Measurements from ENCODE around the gene CCKAR.

DNA sequence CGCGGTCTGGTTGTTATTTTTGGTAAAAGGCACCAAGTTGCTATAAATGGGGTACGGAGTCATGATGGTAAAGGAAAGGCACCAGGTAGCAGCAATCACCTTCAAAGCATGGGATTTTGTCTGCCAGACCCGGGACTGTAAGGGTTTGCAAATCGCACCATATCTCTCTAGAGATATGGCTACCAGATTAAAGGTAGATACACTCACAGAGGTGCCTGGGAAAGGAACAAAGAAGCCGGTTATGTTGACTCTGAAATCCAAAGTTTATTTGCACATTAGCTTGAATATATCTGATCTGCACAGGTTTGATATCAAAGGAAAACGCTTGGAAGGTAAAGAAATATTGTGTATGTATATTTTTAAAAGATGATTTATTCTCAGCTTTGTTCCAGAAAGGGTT lies 4.6 kb downstream of the CCKAR start:
- TF ChIP-seq, protein P1, sequence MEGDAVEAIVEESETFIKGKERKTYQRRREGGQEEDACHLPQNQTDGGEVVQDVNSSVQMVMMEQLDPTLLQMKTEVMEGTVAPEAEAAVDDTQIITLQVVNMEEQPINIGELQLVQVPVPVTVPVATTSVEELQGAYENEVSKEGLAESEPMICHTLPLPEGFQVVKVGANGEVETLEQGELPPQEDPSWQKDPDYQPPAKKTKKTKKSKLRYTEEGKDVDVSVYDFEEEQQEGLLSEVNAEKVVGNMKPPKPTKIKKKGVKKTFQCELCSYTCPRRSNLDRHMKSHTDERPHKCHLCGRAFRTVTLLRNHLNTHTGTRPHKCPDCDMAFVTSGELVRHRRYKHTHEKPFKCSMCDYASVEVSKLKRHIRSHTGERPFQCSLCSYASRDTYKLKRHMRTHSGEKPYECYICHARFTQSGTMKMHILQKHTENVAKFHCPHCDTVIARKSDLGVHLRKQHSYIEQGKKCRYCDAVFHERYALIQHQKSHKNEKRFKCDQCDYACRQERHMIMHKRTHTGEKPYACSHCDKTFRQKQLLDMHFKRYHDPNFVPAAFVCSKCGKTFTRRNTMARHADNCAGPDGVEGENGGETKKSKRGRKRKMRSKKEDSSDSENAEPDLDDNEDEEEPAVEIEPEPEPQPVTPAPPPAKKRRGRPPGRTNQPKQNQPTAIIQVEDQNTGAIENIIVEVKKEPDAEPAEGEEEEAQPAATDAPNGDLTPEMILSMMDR (IDR thresholded peaks at IDR 0.05) = no peak
- no peak for TF ChIP-seq POLR2A (IDR thresholded peaks at IDR 0.05)

Data from heart left ventricle (tissue), 13 donors.